DOHH2 (cell line): ENCODE data around the gene GDNF.

ENCODE experiments used
- EZH2phosphoT487 ChIP-seq: fragments of 200-600 bp; sonication (generic); IDR thresholded peaks from 2 replicates; pipeline ENCODE4 v1.6.1; 2017; ENCODE audit warnings: borderline replicate concordance, mild to moderate bottlenecking, antibody characterized with exemption, low read length, moderate library complexity, mixed read lengths
- TF ChIP-seq, protein P1 (sequence below): fragments of 200-600 bp; sonication (generic); IDR thresholded peaks from one replicate; pipeline ENCODE4 v1.5.1; 2014; ENCODE audit warnings: antibody characterized with exemption, mild to moderate bottlenecking, low read depth, low read length; ENCODE audit not compliant: poor library complexity, severe bottlenecking

GRCh38 chr5:37838152-37838932 lies 1.5 kb downstream of the GDNF start:
- TF ChIP-seq, protein P1, sequence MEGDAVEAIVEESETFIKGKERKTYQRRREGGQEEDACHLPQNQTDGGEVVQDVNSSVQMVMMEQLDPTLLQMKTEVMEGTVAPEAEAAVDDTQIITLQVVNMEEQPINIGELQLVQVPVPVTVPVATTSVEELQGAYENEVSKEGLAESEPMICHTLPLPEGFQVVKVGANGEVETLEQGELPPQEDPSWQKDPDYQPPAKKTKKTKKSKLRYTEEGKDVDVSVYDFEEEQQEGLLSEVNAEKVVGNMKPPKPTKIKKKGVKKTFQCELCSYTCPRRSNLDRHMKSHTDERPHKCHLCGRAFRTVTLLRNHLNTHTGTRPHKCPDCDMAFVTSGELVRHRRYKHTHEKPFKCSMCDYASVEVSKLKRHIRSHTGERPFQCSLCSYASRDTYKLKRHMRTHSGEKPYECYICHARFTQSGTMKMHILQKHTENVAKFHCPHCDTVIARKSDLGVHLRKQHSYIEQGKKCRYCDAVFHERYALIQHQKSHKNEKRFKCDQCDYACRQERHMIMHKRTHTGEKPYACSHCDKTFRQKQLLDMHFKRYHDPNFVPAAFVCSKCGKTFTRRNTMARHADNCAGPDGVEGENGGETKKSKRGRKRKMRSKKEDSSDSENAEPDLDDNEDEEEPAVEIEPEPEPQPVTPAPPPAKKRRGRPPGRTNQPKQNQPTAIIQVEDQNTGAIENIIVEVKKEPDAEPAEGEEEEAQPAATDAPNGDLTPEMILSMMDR, result no peak
- no peak for TF ChIP-seq EZH2phosphoT487
